Upper lobe of right lung (tissue), 1 donor: ENCODE measurements around the gene ZCCHC24. TPM values are rescaled to one million over a fixed set of nuclear protein-coding genes. Genes with fewer than 3 reads are reported as not detected.
"Not testable (repeated sequence)": the region's sequence is repeated elsewhere in the genome, so short reads cannot be mapped to it uniquely, and the experiment has no call there.

Experiments
- ATAC-seq: fragments of 200-7000 bp; cut with Tn5 transposase; one replicate; pipeline ENCODE4 v1.9.1; 2020; ENCODE audit warnings: mild to moderate bottlenecking, moderate library complexity
- DNase-seq: peaks from one replicate; pipeline ENCODE4 v3.0.0-alpha.2; 2020
- H3K27ac ChIP-seq: fragments of 200-600 bp; one replicate; pipeline ENCODE4 v1.8.0; 2022
- H3K27me3 ChIP-seq: fragments of 200-600 bp; one replicate; pipeline ENCODE4 v1.8.0; 2022; ENCODE audit warnings: mild to moderate bottlenecking
- H3K36me3 ChIP-seq: fragments of 200-600 bp; one replicate; pipeline ENCODE4 v1.8.0; 2022
- H3K4me1 ChIP-seq: fragments of 200-600 bp; one replicate; pipeline ENCODE4 v1.8.0; 2022
- H3K4me3 ChIP-seq: fragments of 200-600 bp; one replicate; pipeline ENCODE4 v1.8.0; 2022; ENCODE audit warnings: mild to moderate bottlenecking
- H3K9me3 ChIP-seq: fragments of 200-600 bp; one replicate; pipeline ENCODE4 v1.8.0; 2022
- intact Hi-C: fragments of 100-400 bp; cut with DNase I; formaldehyde crosslinking; loops from one replicate; pipeline ENCODE4 v1.11.0; 2022
- total RNA-seq: library from RNA; stranded (reverse); fragmentation: NEBNext Ultra II Directional; extraction: Animal tissue kit (Norgen Biotek cat#: 25700); gene quantifications from one replicate; pipeline ENCODE4 v1.2.1, GENCODE V29; 2021
- TF ChIP-seq, protein P1 (sequence below): fragments of 200-600 bp; IDR thresholded peaks from one replicate; pipeline ENCODE4 v1.8.0; 2022; ENCODE audit warnings: antibody characterized with exemption
- donor health status: DM: no; HTN: yes; CAD: no; lungs with severe emphysema.

The ZCCHC24 gene
- total RNA-seq, 1 donor from 2014 or later, result 32.4 TPM

- H3K4me3 ChIP-seq, result no peak overlapping the region
- no peaks in the 10 kb centered on the region for H3K36me3 ChIP-seq
- H3K4me1 ChIP-seq, result no peaks in the 10 kb centered on the region
- TF ChIP-seq, protein P1, sequence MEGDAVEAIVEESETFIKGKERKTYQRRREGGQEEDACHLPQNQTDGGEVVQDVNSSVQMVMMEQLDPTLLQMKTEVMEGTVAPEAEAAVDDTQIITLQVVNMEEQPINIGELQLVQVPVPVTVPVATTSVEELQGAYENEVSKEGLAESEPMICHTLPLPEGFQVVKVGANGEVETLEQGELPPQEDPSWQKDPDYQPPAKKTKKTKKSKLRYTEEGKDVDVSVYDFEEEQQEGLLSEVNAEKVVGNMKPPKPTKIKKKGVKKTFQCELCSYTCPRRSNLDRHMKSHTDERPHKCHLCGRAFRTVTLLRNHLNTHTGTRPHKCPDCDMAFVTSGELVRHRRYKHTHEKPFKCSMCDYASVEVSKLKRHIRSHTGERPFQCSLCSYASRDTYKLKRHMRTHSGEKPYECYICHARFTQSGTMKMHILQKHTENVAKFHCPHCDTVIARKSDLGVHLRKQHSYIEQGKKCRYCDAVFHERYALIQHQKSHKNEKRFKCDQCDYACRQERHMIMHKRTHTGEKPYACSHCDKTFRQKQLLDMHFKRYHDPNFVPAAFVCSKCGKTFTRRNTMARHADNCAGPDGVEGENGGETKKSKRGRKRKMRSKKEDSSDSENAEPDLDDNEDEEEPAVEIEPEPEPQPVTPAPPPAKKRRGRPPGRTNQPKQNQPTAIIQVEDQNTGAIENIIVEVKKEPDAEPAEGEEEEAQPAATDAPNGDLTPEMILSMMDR, result no peak
- no peak overlapping the region for H3K27ac ChIP-seq
- intact Hi-C loops, result no loop called here
- H3K9me3 ChIP-seq, result no peaks in the 10 kb centered on the region
- no peaks in the 10 kb centered on the region for H3K27me3 ChIP-seq
- no peak for ATAC-seq
- DNase-seq, result peak; percentile 37
Measured at GRCh38 chr10:79339266-79339665, 106.2 kb downstream of the ZCCHC24 start.

DNA sequence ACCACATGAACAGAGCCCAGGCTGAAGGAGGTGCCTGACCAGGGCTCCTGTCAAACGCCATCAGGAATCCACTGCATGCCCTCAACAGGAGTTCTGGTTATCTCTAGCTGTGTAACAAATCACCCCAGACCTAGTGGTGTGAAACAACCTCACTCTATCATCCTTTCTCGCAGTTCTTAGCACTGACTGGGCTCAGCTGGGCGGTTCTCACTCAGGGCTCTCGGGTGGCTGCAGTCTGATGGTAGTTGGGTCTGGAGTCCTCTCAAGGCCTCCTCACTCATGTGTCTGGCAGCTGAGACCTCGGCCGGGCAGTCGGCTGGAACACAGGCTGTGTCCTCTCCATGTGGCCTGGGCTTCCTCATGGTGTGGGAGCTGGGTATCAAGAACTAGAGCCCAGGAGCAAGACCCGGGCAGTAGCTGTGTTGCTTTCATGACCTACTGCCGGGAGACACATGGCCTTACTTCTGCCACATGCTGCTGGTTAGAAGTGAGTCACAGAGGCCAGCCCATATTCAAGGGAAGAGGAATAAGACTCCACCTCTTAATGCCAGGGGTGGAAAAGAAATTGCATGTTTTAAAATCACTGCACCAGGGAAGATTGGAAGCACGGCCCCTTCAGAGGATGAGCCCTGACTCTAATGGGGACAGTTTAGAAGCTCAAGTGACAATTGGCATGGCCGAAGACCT is 107.5 kb downstream of the ZCCHC24 start:
- H3K4me3 ChIP-seq, intact Hi-C loops, ATAC-seq, H3K27me3 ChIP-seq, H3K27ac ChIP-seq, H3K9me3 ChIP-seq, DNase-seq, H3K36me3 ChIP-seq, H3K4me1 ChIP-seq: not testable (repeated sequence)

DNA sequence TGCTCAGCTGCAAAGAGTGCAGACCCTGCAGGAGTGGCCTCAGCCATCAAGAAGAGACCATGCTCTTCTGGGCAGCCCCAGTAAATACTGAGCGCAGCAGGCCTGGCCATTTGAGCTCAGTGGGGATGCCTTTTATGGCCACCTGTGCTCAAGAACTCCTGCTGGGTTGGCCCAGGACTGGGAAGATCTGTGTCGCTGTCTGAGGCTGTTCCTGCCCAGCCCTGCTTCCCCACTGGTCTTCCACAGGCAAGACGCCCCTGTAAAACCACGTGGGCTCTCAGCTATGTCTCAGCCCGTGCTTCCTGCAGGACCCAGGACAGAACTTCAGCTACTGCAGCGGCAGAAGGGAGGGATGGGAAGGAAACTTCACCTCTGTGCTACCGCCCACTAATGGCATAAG is 108.7 kb downstream of the ZCCHC24 start:
- Histone ChIP-seq H3K27ac (no peak overlapping the region), H3K4me1 (no peaks in the 10 kb centered on the region), H3K9me3 (no peaks in the 10 kb centered on the region), H3K4me3 (no peak overlapping the region), H3K27me3 (no peaks in the 10 kb centered on the region), H3K36me3 (no peaks in the 10 kb centered on the region)
- intact Hi-C loops, result no loop called here
- TF ChIP-seq, protein P1, result no peak
- DNase-seq (peak; percentile 6), ATAC-seq (no peak)

DNA sequence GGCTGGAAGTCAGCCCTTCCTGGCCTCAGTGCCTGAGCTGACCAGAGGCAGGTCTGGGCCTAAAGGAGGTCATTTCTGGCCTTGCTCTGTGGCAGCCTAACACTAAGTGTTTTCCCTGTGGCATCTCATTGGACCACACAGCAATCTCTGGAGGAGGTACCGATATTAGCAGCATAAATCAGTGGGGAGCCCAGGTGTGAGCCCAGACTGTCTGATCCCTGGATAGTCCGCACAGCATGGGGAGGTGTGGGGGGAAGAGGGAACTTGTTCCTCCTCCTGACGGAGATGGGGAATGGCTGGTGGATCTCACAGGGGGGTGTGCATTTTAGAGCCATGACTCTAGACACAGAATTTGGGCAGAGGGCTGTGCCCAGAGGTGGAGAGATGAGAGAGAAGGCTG is 109.1 kb downstream of the ZCCHC24 start:
- Histone ChIP-seq H3K27ac (no peak overlapping the region), H3K36me3 (no peaks in the 10 kb centered on the region), H3K9me3 (no peaks in the 10 kb centered on the region), H3K4me1 (no peaks in the 10 kb centered on the region), H3K4me3 (no peak overlapping the region), H3K27me3 (no peaks in the 10 kb centered on the region)
- TF ChIP-seq, protein P1, result no peak
- intact Hi-C loops, result no loop called here
- no peak for ATAC-seq
- DNase-seq, result no peak

DNA sequence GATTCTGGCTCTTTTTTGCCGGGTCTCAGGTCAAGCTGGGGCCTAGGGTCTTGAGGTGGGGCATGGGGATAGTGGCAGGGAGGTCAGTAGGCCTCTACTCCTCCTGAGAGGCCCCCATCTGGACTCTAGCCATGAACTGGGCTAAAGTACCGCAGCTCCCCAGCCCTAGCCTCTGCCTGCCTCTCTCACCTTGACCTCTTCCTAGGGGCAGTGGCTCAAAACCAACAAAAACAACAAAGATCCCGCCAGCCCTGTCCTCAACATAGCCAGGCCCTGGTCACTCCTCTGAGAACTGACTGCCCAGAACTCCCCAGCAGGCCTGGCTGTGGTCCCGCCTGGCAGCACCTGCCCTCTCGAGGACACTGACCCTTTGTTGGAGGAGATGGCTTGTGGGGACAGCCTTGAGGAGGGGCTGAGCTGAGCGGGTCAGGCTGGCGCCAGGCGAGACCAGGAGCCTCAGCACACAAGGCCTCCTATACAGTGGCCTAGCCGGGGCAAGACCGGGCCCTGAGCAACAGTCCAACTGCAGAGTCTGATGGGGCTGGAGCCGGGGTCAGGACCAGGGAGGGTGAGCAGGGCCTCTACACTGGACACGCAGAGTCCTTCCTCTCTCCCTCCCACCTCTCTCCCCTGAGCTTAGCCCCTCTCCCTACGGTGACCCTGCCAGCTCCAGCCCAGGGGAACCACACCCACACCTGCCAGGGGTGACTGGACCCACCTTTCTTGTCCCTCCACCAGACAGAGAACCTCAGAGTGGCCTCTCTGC is 109.8 kb downstream of the ZCCHC24 start:
- H3K27me3 ChIP-seq, result no peaks in the 10 kb centered on the region
- ATAC-seq (peak; percentile 7), DNase-seq (no peak)
- no peak overlapping the region for H3K27ac ChIP-seq
- TF ChIP-seq, protein P1, result no peak
- H3K4me3 ChIP-seq, result no peak overlapping the region
- intact Hi-C loops, result no loop called here
- no peaks in the 10 kb centered on the region for H3K9me3 ChIP-seq
- H3K36me3 ChIP-seq, result no peaks in the 10 kb centered on the region
- H3K4me1 ChIP-seq, result no peaks in the 10 kb centered on the region

DNA sequence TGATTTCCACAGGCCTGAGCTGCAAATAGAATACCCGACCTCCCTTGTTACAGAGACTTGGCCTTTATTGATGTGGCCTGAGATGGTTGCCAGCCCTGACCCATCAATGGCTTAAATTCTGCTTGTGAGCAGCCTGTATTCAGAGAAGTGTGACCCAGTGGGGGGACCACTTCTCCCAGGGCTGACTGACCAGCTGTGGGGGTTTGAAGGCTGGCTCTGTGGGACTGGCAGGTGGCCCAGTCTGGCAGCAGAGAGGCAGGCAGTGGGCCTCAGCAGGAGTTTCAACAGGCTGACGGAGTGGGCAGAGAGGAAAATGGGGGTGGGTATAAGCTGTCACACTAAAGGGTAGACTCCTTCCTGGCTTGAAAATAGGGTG is 110.3 kb downstream of the ZCCHC24 start:
- DNase-seq, result no peak
- H3K9me3 ChIP-seq, result no peaks in the 10 kb centered on the region
- intact Hi-C loops, result no loop called here
- TF ChIP-seq, protein P1, result no peak
- H3K4me1 ChIP-seq, result no peaks in the 10 kb centered on the region
- no peaks in the 10 kb centered on the region for H3K27me3 ChIP-seq
- ATAC-seq, result no peak
- no peak overlapping the region for H3K27ac ChIP-seq
- H3K36me3 ChIP-seq, result no peaks in the 10 kb centered on the region
- no peak overlapping the region for H3K4me3 ChIP-seq
